GM10248 (cell line): Measurements from ENCODE around the gene C19orf44.
A peak's percentile ranks its signal among the peaks of the same experiment; 100 is the strongest.
"Not testable (repeated sequence)": the region's sequence is repeated elsewhere in the genome, so short reads cannot be mapped to it uniquely, and the experiment has no call there.

Experiments
- CTCF ChIA-PET: fragments of 300-600 bp; sonication (Branson Sonifier 250); formaldehyde crosslinking; extraction: SDS; loops from one replicate; lab custom pipeline; 2021; ENCODE audit warnings: antibody characterized with exemption; lab: Yijun Ruan, JAX
- POLR2A ChIA-PET: fragments of 350-650 bp; sonication (Branson Sonifier 250); formaldehyde crosslinking; extraction: SDS; loops from one replicate; lab custom pipeline; 2020; ENCODE audit warnings: antibody characterized with exemption; lab: Yijun Ruan, JAX
- DNase-seq: peaks from one replicate; pipeline ENCODE4 v3.0.0; 2012; ENCODE audit errors: extremely low spot score
- TF ChIP-seq, protein P1 (sequence below): IDR thresholded peaks from 2 replicates; pipeline ENCODE4 v1.5.1; 2012; ENCODE audit warnings: mild to moderate bottlenecking, low read depth; ENCODE audit errors: extremely low read depth, missing control alignments, control extremely low read depth

The C19orf44 gene

DNA sequence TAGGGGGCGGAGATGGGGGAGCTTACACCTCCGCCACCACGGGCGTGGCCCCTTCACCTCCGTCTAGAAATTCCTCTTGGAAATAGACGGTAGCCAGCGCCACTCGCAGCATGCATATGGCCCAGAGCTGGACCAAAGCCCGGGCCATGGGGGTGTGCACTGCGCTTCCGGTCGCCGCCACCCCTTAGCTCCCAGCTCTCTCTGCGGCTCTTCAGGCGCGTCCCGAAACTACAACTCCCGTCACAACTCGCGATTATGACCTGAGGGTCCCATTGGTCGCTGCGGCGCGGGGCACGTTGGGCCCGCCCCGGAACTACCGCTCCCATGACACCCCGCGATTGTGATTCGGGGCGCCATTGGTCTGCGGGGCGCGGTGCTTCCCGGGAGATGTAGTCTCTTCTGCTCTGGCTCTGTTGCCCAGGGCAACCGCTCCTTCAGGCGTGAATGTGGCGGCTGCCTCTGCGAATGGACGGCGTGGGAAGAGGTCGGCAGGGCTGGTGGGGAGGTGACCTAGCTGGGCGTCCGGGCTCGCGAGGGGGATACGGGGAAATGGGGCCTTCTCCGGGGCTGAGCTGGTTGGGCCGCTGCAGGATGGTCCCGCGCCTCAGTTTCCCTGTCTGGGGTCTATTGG, at the start of gene C19orf44, which contains the start of gene CALR3:
Gene C19orf44, plus strand, starts transcription at position 413 of the 631 bp plus-strand sequence. CDS start 4,399 bp downstream, outside the sequence.
Gene CALR3, minus strand, starts transcription at position 186 of the 631 bp plus-strand sequence. Its CDS starts 38 bp downstream, at position 148.
- ChIA-PET POLR2A (no interaction called here), CTCF (interaction anchor here (0.7 to 1.5 kb wide), 4 partner anchors 20 to 54 kb away, joined by 3 to 4 read pairs (median 4); no protein-coding TSS in a partner anchor)
- peak; percentile 98 for DNase-seq
- TF ChIP-seq, protein P1, sequence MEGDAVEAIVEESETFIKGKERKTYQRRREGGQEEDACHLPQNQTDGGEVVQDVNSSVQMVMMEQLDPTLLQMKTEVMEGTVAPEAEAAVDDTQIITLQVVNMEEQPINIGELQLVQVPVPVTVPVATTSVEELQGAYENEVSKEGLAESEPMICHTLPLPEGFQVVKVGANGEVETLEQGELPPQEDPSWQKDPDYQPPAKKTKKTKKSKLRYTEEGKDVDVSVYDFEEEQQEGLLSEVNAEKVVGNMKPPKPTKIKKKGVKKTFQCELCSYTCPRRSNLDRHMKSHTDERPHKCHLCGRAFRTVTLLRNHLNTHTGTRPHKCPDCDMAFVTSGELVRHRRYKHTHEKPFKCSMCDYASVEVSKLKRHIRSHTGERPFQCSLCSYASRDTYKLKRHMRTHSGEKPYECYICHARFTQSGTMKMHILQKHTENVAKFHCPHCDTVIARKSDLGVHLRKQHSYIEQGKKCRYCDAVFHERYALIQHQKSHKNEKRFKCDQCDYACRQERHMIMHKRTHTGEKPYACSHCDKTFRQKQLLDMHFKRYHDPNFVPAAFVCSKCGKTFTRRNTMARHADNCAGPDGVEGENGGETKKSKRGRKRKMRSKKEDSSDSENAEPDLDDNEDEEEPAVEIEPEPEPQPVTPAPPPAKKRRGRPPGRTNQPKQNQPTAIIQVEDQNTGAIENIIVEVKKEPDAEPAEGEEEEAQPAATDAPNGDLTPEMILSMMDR: no peak

DNA sequence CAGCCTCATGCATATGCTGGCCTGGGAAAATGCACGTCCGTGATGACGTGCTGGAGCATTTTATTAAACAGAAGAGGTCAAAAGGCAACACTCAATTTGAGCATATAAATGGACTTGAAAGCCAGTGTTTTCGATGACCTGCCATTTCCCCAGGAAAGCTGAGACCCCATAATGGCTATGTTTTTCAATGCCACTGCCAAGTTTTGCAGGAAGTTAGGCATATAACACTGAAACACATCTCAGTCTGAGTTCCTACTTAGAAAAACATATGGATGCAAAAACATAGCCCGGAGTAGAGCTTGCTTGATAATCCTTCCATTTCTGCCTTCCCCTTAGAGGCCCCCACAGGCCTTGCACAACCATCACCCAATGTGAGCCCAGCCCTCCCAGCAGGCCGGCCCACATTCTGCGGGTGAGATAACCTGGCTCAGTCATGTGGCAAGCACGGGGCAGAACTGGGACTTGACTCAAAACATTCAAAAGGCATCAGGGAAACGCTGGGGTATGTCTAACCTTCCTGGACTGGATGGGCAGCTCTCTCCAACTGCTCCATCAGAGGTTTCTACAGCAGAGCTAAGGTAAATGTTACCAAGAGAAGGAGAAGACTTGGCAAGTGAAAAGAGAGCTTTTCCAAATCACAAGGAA, 49.3 kb upstream of the C19orf44 start:
- POLR2A ChIA-PET: no interaction called here
- TF ChIP-seq, protein P1: no peak
- CTCF ChIA-PET: interaction anchor here (0.8 to 2.6 kb wide), 3 partner anchors 9 to 24 kb away, joined by 3 to 6 read pairs (median 5); no protein-coding TSS in a partner anchor
- peak; percentile 68 for DNase-seq

DNA sequence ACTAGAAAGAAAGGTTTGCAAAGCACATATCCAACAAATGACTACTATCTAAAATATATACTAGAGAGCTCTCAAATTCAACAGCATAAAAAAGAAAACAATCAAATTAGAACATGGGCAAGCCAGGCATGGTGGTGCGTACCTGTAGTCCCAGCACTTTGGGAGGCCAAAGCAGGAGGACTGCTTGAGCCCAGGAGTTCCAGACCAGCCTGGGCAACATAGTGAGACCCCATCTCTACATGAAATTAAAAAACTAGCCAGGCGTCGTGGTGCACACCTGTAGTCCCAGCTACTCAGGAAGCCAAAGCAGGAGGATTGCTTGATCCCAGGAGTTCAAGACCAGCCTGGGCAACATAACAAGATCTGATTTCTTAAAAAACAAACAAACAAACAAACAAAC, 47.3 kb upstream of the C19orf44 start:
- ChIA-PET POLR2A (interaction anchor here (0.6 kb wide), 2 partner anchors 10 to 83 kb away, joined by 3 read pairs; no protein-coding TSS in a partner anchor), CTCF (interaction anchor here (1.5 to 2.6 kb wide), 2 partner anchors 9 to 13 kb away, joined by 3 to 6 read pairs; no protein-coding TSS in a partner anchor)
- DNase-seq: not testable (repeated sequence)

DNA sequence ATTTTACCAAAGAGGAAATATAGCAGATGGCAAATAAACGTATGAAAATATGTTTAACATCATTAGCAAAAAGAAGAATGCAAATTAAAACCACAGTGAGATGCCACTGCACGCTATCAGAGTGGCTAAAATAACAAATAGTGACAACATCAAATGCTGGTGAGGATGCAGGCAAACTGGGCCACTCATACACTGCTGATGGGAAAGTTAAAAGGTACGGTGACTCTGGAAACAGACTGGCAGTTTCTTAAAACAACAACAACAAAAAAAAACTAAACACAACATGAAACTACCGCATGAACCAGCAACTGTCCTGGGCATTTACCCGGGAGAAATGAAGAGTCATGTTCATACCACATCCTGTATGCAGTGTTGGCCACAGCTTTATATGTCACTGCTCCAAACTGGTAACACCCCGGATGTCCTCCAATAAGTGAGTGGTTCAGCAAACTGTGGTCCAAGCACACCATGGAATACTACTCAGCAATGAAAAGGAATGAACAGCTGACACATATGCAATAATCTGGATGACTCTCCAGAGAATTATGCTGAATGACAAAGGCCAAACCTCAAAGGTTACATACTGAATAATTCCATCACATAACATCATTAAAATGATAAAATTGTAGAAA, 46.7 kb upstream of the C19orf44 start:
- peak; percentile 61 for DNase-seq
- POLR2A ChIA-PET: interaction anchor here (0.5 to 0.6 kb wide), 3 partner anchors 11 to 186 kb away, joined by 3 to 7 read pairs (median 3); no protein-coding TSS in a partner anchor
- TF ChIP-seq, protein P1: no peak
- CTCF ChIA-PET: interaction anchor here (1.5 to 2.6 kb wide), 2 partner anchors 9 to 14 kb away, joined by 3 to 6 read pairs; no protein-coding TSS in a partner anchor

DNA sequence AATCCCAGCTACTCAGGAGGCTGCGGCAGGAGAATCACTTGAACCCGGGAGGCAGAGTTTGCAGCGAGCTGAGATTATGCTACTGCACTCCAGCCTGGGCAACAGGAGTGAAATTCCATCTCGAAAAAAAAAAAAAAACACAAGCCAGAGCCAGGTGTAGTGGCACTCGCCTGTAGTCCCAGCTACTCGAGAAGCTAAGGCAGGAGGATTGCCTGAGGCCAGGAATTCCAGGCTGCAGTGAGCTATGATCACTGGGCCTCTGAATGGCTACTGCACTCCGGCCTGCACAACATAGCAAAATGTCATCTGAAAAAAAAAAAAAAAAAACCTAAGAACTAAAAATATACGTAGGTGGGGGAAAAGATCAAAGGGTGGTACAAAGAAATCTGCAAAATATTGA, 43.9 kb upstream of the C19orf44 start:
- CTCF ChIA-PET: interaction anchor here (0.7 to 1.8 kb wide), 2 partner anchors 11 kb away, joined by 4 read pairs; no protein-coding TSS in a partner anchor
- POLR2A ChIA-PET: interaction anchor here (0.6 to 0.7 kb wide), 3 partner anchors 14 to 65 kb away, joined by 3 to 5 read pairs (median 5); no protein-coding TSS in a partner anchor
- no peak for DNase-seq
- TF ChIP-seq, protein P1: no peak

DNA sequence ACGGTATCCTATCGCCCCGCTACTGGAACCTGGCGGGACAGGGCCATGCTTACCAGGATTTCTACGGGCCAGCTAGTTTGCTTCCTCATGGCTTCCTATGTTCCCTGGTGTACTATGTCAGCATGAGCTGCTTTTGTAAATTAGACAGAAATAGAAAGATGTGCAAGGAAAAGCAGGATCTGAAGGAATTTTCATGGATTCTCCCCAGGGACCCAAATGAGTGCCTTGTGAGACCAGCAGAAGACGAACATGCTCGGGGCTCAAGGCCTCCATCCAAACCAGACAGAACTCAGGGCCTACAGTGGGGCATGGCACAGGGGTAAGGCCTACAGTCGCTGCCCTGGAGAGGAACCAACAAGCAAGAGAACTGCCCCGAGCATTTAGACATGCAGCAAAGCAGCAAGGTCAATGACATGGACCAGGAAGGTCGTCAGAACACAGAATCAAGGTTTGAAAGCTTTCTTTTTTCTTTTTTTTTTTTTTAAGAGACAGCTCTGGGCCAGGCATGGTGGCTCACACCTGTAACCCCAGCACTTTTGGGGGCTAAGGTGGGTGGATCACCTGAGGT, 41.8 kb upstream of the C19orf44 start:
- no peak for DNase-seq
- POLR2A ChIA-PET: interaction anchor here (0.7 kb wide), 1 partner anchor 139 kb away, joined by 5 read pairs; no protein-coding TSS in a partner anchor
- CTCF ChIA-PET: interaction anchor here (0.8 kb wide), 1 partner anchor 10 kb away, joined by 3 read pairs; no protein-coding TSS in a partner anchor
- TF ChIP-seq, protein P1: no peak
